ENCODE measurements around the gene TCERG1L.

TCERG1L gene

GRCh38 chr10:131074682-131075081 is 236.8 kb downstream of the TCERG1L start:
- DNase-seq (ENCODE audit: low read depth in 1 of 2, low spot score in 1 of 2) = no peak

- DNase-seq (ENCODE audit: low read depth in 1 of 2, low spot score in 1 of 2) = no peak
Observed at GRCh38 chr10:131073469-131074035, 238.0 kb downstream of the TCERG1L start.

- DNase-seq (ENCODE audit: low read depth in 1 of 2, low spot score in 1 of 2) = no peak
Observed at GRCh38 chr10:131072651-131073468, 238.7 kb downstream of the TCERG1L start.

- no peak for DNase-seq (ENCODE audit: low read depth in 1 of 2, low spot score in 1 of 2)
Observed at GRCh38 chr10:131071721-131072120, 239.8 kb downstream of the TCERG1L start.

- DNase-seq (ENCODE audit: low read depth in 1 of 2, low spot score in 1 of 2) = no peak
Observed at GRCh38 chr10:131070856-131071255, 240.7 kb downstream of the TCERG1L start.

- DNase-seq (ENCODE audit: low read depth in 1 of 2, low spot score in 1 of 2) = no peak
Observed at GRCh38 chr10:131068760-131069159, 242.8 kb downstream of the TCERG1L start.

- no peak for DNase-seq (ENCODE audit: low read depth in 1 of 2, low spot score in 1 of 2)
Observed at GRCh38 chr10:131068311-131068710, 243.2 kb downstream of the TCERG1L start.

GRCh38 chr10:131067690-131068089 is 243.8 kb downstream of the TCERG1L start:
- no peak for DNase-seq (ENCODE audit: low read depth in 1 of 2, low spot score in 1 of 2)

- DNase-seq (ENCODE audit: low read depth in 1 of 2, low spot score in 1 of 2) = no peak
Observed at GRCh38 chr10:131065673-131066305, 245.7 kb downstream of the TCERG1L start.

GRCh38 chr10:131063311-131063710 is 248.2 kb downstream of the TCERG1L start:
- DNase-seq (ENCODE audit: low read depth in 1 of 2, low spot score in 1 of 2) = no peak

GRCh38 chr10:131062621-131063260 is 248.8 kb downstream of the TCERG1L start:
- no peak for DNase-seq (ENCODE audit: low read depth in 1 of 2, low spot score in 1 of 2)

- no peak for DNase-seq (ENCODE audit: low read depth in 1 of 2, low spot score in 1 of 2)
Observed at GRCh38 chr10:131061216-131061615, 250.3 kb downstream of the TCERG1L start.

GRCh38 chr10:131059881-131060280 is 251.6 kb downstream of the TCERG1L start:
- DNase-seq (ENCODE audit: low read depth in 1 of 2, low spot score in 1 of 2) = no peak

- no peak for DNase-seq (ENCODE audit: low read depth in 1 of 2, low spot score in 1 of 2)
Observed at GRCh38 chr10:131058799-131059198, 252.7 kb downstream of the TCERG1L start.

GRCh38 chr10:131056781-131057180 is 254.7 kb downstream of the TCERG1L start:
- DNase-seq (ENCODE audit: low read depth in 1 of 2, low spot score in 1 of 2) = no peak

GRCh38 chr10:131056091-131056579 is 255.4 kb downstream of the TCERG1L start:
- DNase-seq (ENCODE audit: low read depth in 1 of 2, low spot score in 1 of 2) = no peak

GRCh38 chr10:131055437-131055836 is 256.1 kb downstream of the TCERG1L start:
- no peak for DNase-seq (ENCODE audit: low read depth in 1 of 2, low spot score in 1 of 2)

- no peak for DNase-seq (ENCODE audit: low read depth in 1 of 2, low spot score in 1 of 2)
Observed at GRCh38 chr10:131053192-131053591, 258.3 kb downstream of the TCERG1L start.

- no peak for DNase-seq (ENCODE audit: low read depth in 1 of 2, low spot score in 1 of 2)
Observed at GRCh38 chr10:131050162-131050766, 261.3 kb downstream of the TCERG1L start.

- no peak for DNase-seq (ENCODE audit: low read depth in 1 of 2, low spot score in 1 of 2)
Observed at GRCh38 chr10:131049016-131049415, 262.5 kb downstream of the TCERG1L start.

GRCh38 chr10:131048606-131049005 is 262.9 kb downstream of the TCERG1L start:
- DNase-seq (ENCODE audit: low read depth in 1 of 2, low spot score in 1 of 2) = no peak

Data from stimulated activated CD4-positive, alpha-beta T cell treated with anti-CD3 and anti-CD28 coated beads, Interleukin-15, amount 100 ng/mL, for 1 hour (primary cell).